Inferior parietal cortex (tissue), 1 donor: ENCODE measurements around the gene CLTA.
"Not testable (repeated sequence)": the region's sequence is repeated elsewhere in the genome, so short reads cannot be mapped to it uniquely, and the experiment has no call there.

Experiments used
- DNase-seq: peaks from one replicate; pipeline ENCODE4 v3.0.0-alpha.2; 2016; ENCODE audit errors: extremely low spot score

CLTA gene

DNA sequence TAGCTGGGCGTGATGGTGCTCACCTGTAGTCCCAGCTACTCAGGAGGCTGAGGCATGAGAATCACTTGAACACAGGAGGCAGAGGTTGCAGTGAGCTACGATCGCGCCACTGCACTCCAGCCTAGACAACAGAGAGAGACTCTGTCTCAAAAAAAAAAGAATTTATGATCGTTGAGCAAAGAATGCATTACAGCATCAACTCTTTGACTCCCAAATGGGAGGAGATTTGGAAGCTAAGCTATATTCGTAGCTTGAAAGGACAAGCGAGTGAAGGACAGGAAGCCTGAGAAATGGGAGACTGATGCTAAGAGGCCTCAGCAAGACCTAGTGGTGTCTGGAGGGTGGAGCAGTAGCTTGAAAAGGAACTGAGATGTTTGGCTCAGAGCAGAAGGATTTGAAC lies 31.8 kb upstream of the CLTA start:
- no peak for DNase-seq

DNA sequence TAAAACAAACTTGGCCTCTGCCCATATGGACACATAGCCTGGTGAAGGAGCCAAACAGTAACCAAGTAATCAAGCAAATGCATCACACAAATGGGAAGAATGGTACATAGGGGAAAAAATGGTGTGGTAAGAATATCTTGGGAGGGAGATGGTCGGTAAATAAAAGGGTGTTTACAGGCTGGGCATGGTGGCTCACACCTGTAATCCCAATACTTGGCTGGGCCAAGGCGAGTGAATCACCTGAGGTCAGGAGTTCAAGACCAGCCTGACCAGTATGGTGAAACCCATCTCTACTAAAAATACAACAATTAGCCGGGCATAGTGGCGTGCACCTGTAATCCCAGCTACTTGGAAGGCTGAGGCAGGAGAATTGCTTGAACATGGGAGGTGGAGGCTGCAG lies 31.2 kb upstream of the CLTA start:
- DNase-seq, result not testable (repeated sequence)

DNA sequence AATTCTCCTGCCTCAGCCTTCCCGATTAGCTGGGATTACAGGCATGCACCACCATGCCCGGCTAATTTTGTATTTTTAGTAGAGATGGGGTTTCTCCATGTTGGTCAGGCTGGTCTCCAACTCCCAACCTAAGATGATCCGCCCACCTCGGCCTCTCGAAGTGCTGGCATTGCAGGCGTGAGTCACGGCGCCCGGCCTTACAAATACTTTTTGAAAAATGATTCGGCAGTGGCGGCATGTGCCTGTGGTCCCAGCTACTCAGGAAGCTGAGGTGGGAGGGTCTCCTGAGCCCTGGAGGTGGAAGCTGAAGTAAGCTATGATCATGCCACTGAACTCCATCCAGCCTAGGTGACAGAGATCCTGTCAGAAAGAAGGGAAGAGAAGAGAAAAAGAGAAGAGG lies 30.6 kb upstream of the CLTA start:
- DNase-seq, result not testable (repeated sequence)

DNA sequence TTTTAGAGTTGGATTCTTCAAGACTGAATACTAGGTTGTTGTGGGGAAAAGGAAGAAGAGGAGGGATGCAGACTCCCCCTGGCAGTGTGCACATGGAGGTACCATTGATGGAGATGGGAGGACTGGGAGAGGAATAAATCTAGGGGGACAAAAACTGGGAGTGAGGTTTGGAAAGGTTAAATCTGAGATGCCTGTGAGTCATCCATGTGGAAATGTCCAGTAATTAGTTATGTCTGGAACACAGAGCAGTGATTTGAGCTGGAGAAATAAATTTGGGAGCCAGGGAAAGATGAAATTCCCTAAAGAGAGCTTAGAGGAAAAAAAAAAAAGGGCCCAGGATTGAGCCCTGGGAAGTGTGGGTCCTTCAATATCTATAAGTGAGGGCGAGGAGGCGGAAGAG lies 29.5 kb upstream of the CLTA start:
- DNase-seq, result no peak

DNA sequence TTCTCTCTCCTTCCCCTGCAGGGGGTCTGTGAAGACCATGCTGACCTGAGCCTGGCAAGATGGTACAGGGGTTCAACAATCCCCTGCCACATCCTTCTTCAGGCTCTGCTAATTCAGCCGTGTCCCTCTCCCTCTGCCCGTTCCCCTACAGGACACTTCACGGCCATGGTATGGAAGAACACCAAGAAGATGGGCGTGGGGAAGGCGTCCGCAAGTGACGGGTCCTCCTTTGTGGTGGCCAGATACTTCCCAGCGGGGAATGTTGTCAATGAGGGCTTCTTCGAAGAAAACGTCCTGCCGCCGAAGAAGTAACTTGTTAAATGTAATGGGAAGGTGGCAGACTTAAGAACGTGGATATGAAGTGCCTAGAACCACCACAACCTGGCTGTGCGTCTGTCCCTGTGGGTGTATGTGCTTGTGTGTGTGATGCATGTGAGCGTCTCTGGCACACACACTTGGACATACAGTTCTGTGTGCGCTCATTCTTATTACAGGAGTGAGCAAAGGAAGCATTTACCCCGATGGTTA lies 28.4 kb upstream of the CLTA start:
- no peak for DNase-seq

DNA sequence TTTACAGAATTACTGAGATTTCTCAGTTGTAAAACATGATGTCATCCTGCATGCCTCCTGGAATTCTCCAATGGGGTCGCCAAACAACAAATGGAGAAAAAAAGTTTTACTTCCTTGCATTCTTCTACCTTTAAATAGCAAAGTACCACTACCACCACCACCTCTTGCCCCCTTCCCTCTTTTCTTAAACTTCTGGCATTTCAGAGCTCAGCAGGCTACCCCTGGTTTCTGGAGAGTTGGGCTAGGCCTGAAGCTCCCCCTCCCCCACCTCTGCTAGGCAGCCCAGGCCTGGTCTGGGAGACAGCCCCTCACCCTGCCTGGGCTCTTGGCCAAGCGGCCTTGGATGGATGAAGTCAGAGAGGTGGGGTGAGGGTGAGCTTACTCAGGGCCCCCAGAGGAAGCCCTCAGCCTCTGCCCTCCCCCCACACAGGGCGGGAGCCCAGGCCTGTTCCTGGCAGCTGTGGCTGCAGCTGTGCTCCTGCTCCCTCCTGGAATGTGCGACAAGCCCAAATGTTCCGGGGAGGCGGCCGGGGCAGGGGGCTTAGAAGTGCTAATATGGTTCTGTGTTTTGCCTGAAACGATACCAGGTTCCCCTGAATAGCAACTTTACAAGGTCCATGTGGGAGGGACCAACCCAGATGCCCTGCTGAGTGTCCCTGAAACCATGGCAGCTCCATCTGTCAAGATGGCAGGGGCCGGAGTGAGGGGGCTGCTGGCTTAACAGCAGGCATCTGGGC lies 27.5 kb upstream of the CLTA start:
- DNase-seq, result no peak

DNA sequence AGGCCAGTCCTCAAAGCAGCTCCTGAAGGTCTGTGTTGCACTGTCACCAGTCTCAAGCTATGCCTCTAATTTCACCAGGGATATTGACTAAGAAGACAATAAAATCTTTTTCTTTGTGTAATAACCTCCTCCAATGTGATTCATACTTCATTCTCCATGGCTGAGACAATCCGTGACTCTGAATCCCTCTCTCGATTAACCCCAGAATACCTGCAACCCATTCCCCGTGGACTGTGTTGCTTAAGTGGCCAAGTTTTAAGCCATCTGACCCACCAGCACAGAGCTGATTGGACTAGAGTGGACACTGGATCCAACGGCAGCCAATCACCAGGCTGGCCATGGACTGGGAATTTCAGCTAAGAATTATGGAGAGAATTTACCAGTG lies 26.9 kb upstream of the CLTA start:
- DNase-seq, result no peak

DNA sequence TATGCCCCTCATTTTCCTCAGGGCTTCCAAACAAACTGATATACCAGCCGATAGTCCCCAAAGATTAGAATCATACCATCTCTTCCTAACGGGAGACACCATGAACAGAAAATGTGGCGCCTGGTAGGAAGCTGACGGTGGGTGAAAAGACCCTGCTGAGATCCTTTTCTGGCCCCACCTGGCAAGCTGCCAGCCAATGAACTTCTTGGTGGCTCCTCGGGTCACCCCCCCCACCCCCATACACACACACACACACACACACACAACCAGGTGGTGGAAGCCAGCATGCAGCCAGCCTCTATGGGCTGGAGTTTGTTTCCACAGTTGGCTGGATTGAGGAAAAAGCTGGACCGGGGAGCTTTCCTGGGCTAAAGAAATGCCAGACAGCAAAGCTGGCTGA lies 26.3 kb upstream of the CLTA start:
- DNase-seq, result no peak

DNA sequence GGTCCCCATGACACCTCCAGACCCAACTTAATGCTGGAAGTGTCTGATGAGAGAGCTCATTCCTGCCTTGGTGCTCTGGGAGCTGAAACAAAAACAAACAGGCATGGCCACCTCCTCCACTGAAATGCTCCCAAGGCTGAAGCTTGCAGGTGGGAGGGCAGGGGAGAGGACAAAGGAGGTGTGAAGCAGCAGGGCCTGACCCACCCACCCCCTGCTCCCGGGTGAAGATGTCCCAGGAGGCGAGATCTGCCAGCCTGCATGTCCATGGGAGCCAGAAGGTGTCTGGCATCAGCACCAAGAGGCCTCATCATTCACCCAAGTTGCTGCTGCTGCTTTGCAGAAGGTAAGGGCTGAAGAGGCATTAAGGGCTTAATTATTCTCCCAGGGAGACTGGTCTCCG lies 25.7 kb upstream of the CLTA start:
- DNase-seq, result no peak

DNA sequence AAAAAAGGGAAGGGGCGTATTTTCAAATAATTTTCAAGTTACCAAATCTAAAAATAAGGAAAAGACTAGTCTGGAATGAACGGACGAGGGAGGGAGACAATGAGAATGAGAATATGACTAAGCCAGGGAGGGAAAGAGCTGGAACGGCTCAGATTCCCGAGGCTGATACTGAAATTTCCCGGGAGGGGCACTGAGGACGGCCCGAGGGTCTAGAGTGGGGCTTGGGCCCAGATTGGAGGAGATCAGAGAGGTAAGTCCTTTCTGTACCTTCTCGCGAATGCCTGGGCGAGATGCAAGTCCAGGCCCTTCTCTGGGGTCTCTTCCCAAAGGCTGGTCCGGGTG lies 24.9 kb upstream of the CLTA start:
- no peak for DNase-seq

DNA sequence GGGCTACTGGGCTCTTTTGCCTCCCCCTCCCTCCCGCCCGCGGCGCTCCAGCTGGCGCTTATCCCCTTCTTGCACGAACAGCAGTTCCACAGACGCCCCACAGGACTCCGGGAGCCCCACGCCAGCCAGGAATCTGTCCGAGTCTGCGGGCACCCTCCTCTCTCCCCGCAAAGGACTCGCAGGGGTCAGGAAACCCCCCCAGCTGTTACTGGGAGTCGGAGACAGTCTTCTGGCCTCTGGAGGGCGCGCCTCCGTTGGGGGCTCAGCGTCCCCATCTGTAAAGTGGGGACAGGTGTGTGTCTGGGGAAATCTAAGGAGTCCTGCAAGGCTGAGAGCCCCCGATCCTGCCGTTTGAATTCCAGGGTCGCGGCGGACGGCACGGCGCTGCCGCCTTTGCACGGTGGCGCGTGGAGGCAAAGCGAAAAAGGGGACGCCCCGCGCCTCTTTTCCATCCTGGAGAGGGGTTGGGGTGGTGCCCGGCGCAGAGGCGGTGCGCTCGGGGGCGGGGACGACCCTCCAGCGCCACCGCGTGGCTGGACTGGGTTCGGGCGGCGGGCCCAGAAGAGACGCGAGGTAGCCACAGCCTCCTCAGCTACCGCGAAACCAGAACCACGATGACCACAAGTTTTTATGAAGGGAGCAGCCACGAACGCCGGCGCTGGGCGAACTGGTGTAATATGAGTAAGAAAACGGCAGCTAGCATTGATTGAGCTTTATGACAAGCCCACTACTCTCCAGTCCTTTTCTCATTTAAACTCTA lies 24.4 kb upstream of the CLTA start:
- peak; percentile 80 for DNase-seq

DNA sequence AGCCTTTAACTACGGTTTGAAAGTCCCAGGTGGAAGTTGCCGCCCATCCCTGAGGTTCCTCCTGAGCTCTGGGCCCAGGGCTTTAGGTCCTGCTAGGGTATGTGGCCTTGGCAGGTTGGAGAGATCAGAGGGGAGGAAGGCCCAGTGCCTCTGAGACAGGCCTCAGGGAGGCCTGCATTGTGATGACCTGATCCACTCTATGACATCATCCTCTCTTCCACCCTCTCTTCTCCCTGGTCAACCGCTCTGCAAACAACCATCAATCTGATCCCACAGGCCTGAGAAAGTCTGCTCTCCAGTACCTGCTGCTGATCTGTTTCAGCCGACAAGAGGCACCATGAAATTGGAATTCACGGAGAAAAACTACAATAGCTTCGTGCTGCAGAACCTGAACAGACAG lies 21.6 kb upstream of the CLTA start, which contains the start of gene CCIN:
TSS of gene CCIN (plus strand) at position 223 of the 400 bp plus-strand sequence. CDS start at position 338, 115 bp downstream.
- no peak for DNase-seq

DNA sequence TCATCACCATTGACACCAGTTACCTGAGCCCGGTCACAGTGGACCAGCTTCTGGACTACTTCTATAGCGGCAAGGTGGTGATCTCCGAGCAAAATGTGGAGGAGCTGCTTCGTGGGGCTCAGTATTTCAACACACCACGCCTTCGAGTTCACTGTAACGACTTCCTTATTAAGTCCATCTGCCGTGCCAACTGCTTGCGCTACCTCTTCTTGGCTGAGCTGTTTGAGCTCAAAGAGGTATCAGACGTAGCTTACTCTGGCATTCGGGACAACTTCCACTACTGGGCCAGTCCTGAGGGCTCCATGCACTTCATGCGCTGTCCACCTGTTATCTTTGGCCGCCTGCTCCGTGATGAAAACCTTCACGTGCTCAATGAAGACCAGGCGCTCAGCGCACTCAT lies 21.0 kb upstream of the CLTA start:
- no peak for DNase-seq

DNA sequence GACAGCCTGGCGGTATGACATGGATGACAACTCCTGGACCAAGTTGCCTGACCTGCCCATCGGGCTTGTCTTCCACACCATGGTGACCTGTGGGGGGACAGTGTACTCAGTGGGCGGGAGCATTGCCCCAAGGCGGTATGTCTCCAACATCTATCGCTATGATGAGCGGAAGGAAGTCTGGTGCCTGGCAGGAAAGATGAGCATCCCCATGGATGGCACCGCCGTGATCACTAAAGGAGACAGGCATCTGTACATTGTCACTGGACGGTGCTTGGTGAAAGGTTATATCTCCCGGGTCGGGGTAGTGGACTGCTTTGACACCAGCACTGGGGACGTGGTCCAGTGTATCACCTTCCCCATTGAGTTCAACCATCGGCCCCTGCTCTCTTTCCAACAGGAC lies 20.2 kb upstream of the CLTA start:
- DNase-seq, result no peak

DNA sequence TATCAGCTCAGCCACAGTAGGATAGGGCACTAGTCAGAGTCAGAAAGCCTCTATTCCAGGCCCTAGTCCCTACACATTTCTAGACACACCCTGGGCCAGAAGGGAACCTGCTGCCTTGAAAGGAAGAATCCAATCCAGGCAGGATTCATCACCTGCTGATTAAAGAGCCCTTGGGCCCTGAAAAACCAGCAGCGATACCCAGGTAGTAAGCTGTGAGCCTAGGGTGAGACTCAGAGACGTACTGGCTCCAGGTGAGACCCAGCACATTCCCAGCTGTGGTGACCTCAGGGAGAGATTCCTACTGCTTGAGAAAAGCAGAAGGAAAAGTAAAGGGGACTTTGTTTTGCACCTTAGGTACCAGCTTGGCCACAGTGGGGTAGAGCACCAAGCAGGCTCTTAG lies 16.9 kb upstream of the CLTA start:
- DNase-seq, result no peak

DNA sequence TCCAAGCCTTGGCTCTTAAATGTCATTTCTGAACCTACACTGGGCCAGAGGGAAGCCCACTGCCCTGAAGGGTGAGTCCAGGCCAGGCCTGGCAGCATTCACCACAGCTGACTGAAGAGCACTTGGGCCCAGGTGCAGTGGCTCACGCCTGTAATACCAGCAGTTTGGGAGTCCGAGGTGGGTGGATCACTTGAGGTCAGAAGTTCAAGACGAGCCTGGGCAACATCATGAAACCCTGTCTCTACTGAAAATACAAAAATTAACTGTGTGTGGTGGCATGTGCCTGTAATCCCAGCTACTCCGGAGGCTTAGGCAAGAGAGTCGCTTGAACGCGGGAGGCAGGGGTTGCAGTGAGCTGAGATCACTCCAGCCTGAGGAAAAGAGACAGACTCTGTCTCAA lies 16.4 kb upstream of the CLTA start:
- no peak for DNase-seq

DNA sequence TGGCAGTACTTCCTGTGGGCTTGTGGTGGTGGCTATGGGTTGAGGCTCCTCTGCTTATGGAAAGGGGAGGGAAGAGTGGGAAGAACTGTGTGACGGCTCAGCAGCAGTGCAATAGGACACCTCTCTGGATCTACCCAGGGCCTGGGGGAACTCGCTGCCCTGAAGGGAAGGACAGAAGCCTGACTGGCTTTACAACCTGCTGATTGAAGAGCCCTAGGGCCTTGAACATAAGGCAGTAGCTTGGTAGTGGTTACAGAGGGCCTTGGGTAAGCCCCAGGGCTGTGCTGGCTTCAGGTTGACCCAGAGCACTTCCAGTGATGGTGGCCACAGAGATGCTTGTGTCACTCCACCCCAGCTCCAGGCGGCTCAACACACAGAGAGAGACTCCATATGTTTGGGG lies 16.0 kb upstream of the CLTA start:
- no peak for DNase-seq

DNA sequence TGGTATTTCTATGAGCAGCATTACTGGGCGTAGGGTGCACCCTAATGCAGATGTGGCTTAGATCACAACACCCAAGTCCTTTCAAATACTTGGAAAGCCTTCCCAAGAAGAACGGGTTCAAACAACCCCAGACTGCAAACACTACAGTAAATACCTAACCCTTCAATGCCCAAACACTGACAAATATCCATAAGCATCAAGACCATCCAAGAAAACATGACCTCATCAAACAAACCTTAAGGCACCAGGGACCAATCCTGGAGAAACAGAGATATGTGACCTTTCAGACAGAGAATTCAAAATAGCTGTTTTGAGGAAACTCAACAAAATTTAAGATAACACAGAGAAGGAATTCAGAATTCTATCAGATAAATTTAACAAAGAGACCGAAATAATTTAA lies 15.5 kb upstream of the CLTA start:
- not testable (repeated sequence) for DNase-seq

DNA sequence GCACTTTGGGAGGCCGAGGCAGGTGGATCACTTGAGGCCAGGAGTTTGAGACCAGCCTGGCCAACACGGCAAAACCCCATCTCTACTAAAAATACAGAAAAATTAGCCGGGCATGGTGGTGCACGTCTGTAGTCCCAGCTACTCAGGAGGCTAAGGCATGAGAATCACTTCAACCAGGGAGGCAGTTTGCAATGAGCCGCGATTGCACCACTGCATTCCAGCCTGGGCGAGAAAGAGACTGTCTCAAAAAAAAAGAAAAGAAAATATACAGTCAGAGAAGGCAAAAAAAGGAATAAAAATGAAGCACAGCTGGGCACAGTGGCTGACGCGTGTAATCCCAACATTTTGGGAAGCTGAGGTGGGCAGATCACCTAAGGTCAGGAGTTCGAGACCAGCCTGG lies 14.2 kb upstream of the CLTA start:
- not testable (repeated sequence) for DNase-seq

DNA sequence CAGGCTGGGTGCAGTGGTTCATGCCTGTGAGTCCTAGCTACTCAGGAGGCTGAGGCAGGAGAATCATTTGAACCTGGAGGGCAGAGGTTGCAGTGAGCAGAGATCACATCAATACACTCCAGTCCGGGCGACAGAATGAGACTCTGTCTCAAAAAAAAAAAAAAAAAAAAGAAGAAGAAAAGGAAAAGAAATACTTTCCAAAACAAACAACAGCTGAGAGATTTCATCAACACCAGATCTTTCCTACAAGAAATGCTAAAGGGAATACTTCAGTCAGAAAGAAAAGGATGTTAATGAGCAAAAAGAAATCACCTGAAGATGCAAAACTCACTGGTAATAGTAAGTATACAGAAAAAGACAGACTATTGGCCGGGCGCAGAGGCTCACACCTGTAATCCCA lies 13.2 kb upstream of the CLTA start:
- DNase-seq, result no peak

DNA sequence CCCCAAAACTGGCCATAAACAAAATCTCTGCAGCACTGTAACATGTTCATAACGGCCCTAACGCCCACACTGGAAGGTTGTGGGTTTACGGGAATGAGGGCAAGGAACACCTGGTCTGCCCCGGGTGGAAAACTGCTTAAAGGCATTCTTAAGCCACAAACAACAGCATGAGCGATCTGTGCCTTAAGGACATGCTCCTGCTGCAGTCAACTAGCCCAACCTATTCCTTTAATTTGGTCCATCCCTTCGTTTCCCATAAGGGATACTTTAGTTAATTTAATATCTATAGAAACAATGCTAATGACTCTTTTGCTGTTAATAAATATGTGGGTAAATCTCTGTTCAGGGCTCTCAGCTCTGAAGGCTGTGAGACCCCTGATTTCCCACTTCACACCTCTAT lies 10.5 kb upstream of the CLTA start:
- not testable (repeated sequence) for DNase-seq

DNA sequence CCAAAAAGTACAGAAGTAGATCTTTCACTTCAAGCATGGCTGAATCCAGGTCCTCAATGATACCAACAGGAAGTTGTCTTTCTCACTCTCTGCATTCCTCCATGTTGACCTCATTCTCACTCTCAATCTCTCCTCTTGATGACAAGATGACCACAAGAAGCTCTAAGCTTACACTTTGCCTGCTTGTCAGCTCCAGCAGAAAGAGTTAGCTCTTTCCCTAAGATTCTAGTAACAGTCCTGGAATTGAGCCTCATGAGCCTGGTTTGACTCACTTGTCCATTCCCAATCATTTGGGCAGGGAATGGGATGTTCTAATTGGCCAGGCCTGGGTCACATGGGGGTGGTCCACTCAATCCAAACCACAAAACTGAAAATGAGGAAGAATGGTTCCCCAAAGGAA lies 3.3 kb upstream of the CLTA start:
- DNase-seq, result no peak

DNA sequence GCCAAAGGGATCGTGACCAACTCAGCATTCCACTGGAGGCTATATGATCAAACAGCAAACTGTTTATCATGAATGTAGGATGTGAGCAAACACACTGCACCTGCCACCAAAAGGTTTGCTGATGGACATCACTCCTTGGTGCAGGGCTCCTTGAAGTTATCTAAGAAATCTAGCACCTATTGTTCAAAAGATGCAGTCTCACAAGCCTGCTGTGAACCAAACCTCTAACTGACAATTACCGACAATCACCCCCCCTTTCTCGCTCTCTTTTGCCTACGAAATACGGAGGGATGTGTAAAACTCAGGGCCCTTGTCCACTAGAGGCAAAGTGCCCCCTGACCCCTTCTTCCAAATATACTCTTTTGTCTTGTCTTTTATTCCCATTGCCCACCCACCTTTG lies 2.5 kb upstream of the CLTA start:
- DNase-seq, result no peak
